HepG2 (cell line): ENCODE data around the gene KLHL18. TPM values are rescaled to one million over a fixed set of nuclear protein-coding genes. Genes with fewer than 3 reads are reported as not detected.

Experiments
- ATAC-seq: fragments of 200-7000 bp; cut with Tn5 transposase; 3 replicates; pipeline ENCODE4 v1.9.1; 2020; ENCODE audit warnings: mild to moderate bottlenecking, moderate library complexity
- BruUV-seq: library from RNA; stranded (reverse); fragments of 400-500 nt; replicated peaks from 2 replicates; lab custom pipeline; 2021; lab: Mats Ljungman, UMichigan
- CTCF ChIA-PET: fragments of 300-600 bp; formaldehyde crosslinking; extraction: SDS; loops from one replicate; lab custom pipeline; 2021; ENCODE audit warnings: low total read pairs, inconsistent platforms, low intra/inter-chr PET ratio; lab: Yijun Ruan, JAX
- POLR2A ChIA-PET: fragments of 350-600 bp; sonication (Branson Sonifier 250); formaldehyde crosslinking; loops from one replicate; lab custom pipeline; 2020; ENCODE audit warnings: antibody characterized with exemption, inconsistent platforms; lab: Yijun Ruan, JAX
- DNase-seq: peaks from one replicate; pipeline ENCODE4 v3.0.0-alpha.2; 2015; ENCODE audit warnings: low spot score
- FAIRE-seq: peaks from 3 replicates; lab custom pipeline; 2011; peaks lifted over from hg19 to GRCh38; lab: Jason Lieb, UNC
- H2AFZ ChIP-seq: one replicate; pipeline ENCODE4 v1.6.1; 2011; ENCODE audit warnings: low read length, inconsistent platforms
- H3K27ac ChIP-seq: fragments of 300-600 bp; 3 replicates; pipeline ENCODE4 v1.8.0; 2011; ENCODE audit warnings: mixed run types, mild to moderate bottlenecking, mixed read lengths, low read length, inconsistent platforms; ENCODE audit not compliant: insufficient read depth; ENCODE audit errors: extremely low read length
- H3K27me3 ChIP-seq, 2 experiments: fragments of 200-600 bp in 1 of 2; 2 replicates in 1 of 2; 3 replicates in 1 of 2; pipeline versions ENCODE4 v1.6.0 to v1.8.0; 2011; ENCODE audit warnings: low read length in 2 of 2, mild to moderate bottlenecking in 2 of 2, moderate library complexity in 2 of 2, inconsistent platforms in 1 of 2; ENCODE audit not compliant: insufficient read depth in 2 of 2, control insufficient read depth in 1 of 2
- H3K36me3 ChIP-seq, 2 experiments: fragments of 200-600 bp in 1 of 2; replicated peaks in 1 of 2; 2 replicates in 1 of 2; 3 replicates in 1 of 2; pipeline versions ENCODE4 v1.5.1 to v1.8.0; 2011; ENCODE audit warnings: low read length in 2 of 2, inconsistent platforms in 1 of 2; ENCODE audit not compliant: insufficient read depth in 2 of 2, control insufficient read depth in 1 of 2
- H3K4me1 ChIP-seq: 2 replicates; pipeline ENCODE4 v1.5.1; 2012; ENCODE audit warnings: low read length, inconsistent platforms; ENCODE audit not compliant: insufficient read depth
- H3K4me2 ChIP-seq: 2 replicates; pipeline ENCODE4 v1.6.0; 2011; ENCODE audit warnings: low read depth, low read length, inconsistent platforms
- H3K4me3 ChIP-seq, 3 experiments: fragments of 200-600 bp in 1 of 3; sonication (generic), shearing (Covaris generic) in 1 of 3; replicated peaks in 1 of 3; 2 replicates each; pipeline ENCODE4 v1.5.1; 2011 to 2016; ENCODE audit warnings: low read length in 3 of 3, inconsistent platforms in 2 of 3, low read depth in 2 of 3, mild to moderate bottlenecking in 2 of 3, control low read depth in 1 of 3, mixed read lengths in 1 of 3; ENCODE audit not compliant: insufficient read depth in 1 of 3
- H3K79me2 ChIP-seq: one replicate; pipeline ENCODE4 v1.6.1; 2011; ENCODE audit warnings: low read length, inconsistent platforms; ENCODE audit not compliant: insufficient read depth
- H3K9ac ChIP-seq: 2 replicates; pipeline ENCODE4 v1.6.0; 2011; ENCODE audit warnings: mild to moderate bottlenecking, low read depth, low read length, inconsistent platforms; ENCODE audit not compliant: insufficient read depth
- H3K9me3 ChIP-seq: 2 replicates; pipeline ENCODE4 v1.5.1; 2012; ENCODE audit warnings: mild to moderate bottlenecking, low read length
- H4K20me1 ChIP-seq: 2 replicates; pipeline ENCODE4 v1.6.0; 2011; ENCODE audit warnings: inconsistent platforms, mild to moderate bottlenecking, low read length, moderate library complexity; ENCODE audit not compliant: insufficient read depth
- CEBPB ChIP-seq: IDR thresholded peaks from 2 replicates; pipeline ENCODE4 v1.6.1; 2011; ENCODE audit warnings: low read depth, low read length, improper control_type of control experiment, borderline replicate concordance
- HMG20A ChIP-seq: IDR thresholded peaks from 2 replicates; pipeline ENCODE4 v1.6.1; 2016; ENCODE audit warnings: borderline replicate concordance
- KLF12 ChIP-seq: sonication (generic); formaldehyde crosslinking; IDR thresholded peaks from 2 replicates; pipeline ENCODE4 v1.4.0; 2020; ENCODE audit warnings: missing genetic modification reagents, borderline replicate concordance
- NONO ChIP-seq, 2 experiments: fragments of 450-650 bp in 1 of 2; sonication (generic) in 1 of 2; formaldehyde crosslinking in 1 of 2; IDR thresholded peaks in 1 of 2; conservative IDR thresholded peaks in 1 of 2; 2 replicates each; pipeline versions ENCODE4 v1.6.1 to v1.8.0; 2017 to 2022; ENCODE audit warnings: mild to moderate bottlenecking in 1 of 2, missing genetic modification reagents in 1 of 2, moderate library complexity in 1 of 2
- REL ChIP-seq: sonication (generic); formaldehyde crosslinking; conservative IDR thresholded peaks from 2 replicates; pipeline ENCODE4 v1.8.0; 2022; ENCODE audit warnings: mild to moderate bottlenecking, missing genetic modification reagents, moderate library complexity
- SALL1 ChIP-seq: sonication (generic); formaldehyde crosslinking; IDR thresholded peaks from 2 replicates; pipeline ENCODE4 v1.8.0; 2022; ENCODE audit warnings: mild to moderate bottlenecking, missing genetic modification reagents
- TAF15 ChIP-seq: fragments of 200-400 bp; formaldehyde crosslinking; IDR thresholded peaks from one replicate; pipeline ENCODE4 v1.6.1; 2018; ENCODE audit warnings: mild to moderate bottlenecking, low read depth, low read length; ENCODE audit not compliant: poor library complexity, severe bottlenecking
- TRAFD1 ChIP-seq: sonication (generic); formaldehyde crosslinking; IDR thresholded peaks from 2 replicates; pipeline ENCODE4 v1.5.1; 2020; ENCODE audit warnings: missing genetic modification reagents, mild to moderate bottlenecking, borderline replicate concordance
- whole genome bisulfite sequencing: methylation state at CpG from one replicate; pipeline ENCODE4 v1.1.6; 2017; ENCODE audit warnings: low lambda C conversion rate; 5-methylcytosine and 5-hydroxymethylcytosine counted together
- in situ Hi-C: cut with HindIII; loops from 2 replicates; pipeline ENCODE4 v1.10.0; 2017; ENCODE audit warnings: low pct_unique_long_range_greater_than_20kb; ENCODE audit not compliant: extremely low pct_ligation_motif_present
- intact Hi-C: fragments of 100-400 bp; cut with micrococcal nuclease; formaldehyde crosslinking; loops from one replicate; pipeline ENCODE4 v1.10.0; 2022; ENCODE audit not compliant: unreplicated experiment
- polyA plus RNA-seq, 8 experiments: library from polyadenylated mRNA; depleted of rRNA in 3 of 8; stranded (reverse) in 7 of 8; unstranded in 1 of 8; fragments of >200 nt; fragmentation: Illumina TruSeq in 4 of 8; extraction: Trizol in 4 of 8; gene quantifications; 2 replicates each; pipeline versions ENCODE4 v1.2.1 to v1.2.3, GENCODE V29; 2011 to 2016; ENCODE audit warnings: low read depth in 4 of 8, missing spikeins in 1 of 8, mixed read lengths in 1 of 8; ENCODE audit not compliant: insufficient read depth in 1 of 8
- total RNA-seq, 5 experiments: library from RNA; depleted of rRNA; stranded (reverse); fragments of >200 nt; fragmentation: Illumina TruSeq; extraction: Trizol; gene quantifications; 2 replicates each; pipeline ENCODE4 v1.2.3, GENCODE V29; 2016; ENCODE audit warnings: low read depth in 1 of 5

Gene KLHL18
- total and polyA plus RNA-seq, 2 of the 13 experiments (the other 11 are each of a cell fraction or from before 2014, with no cell fraction given), result 17.5 to 18.8 TPM

GRCh38 chr3:47377186-47377585 lies 94.4 kb downstream of the KLHL18 start:
- no TSS peak for BruUV-seq
- in situ Hi-C loops, result no loop called here
- POLR2A ChIA-PET, result interaction anchor here (0.8 kb wide), 1 partner anchor 8 kb away, joined by 3 read pairs; no protein-coding TSS in a partner anchor
- CTCF ChIA-PET, result no interaction called here
- TF ChIP-seq SALL1 (CRISPR knock-in tag) (0 out of 2 replicates have a peak, but pooled peaks have one; percentile 16), HMG20A (CRISPR knock-in tag) (no peak)
- Histone ChIP-seq H3K4me2 (no peak overlapping the region), H3K27ac (no peak overlapping the region), H3K27me3 (no peaks in the 10 kb centered on the region; a peak in 1 of 5 replicates), H3K36me3 (no peaks in the 10 kb centered on the region), H2AFZ (no peak overlapping the region), H4K20me1 (peaks cover 7% of the 10 kb centered on the region; the same call in 1 of the 2 replicates), H3K79me2 (peaks cover 15% of the 10 kb centered on the region), H3K4me1 (peaks cover 50% of the 10 kb centered on the region), H3K4me3 (no peak overlapping the region), H3K9ac (no peak overlapping the region), H3K9me3 (no peaks in the 10 kb centered on the region)
- WGBS, result 62% methylated on average over 2 of the region's 2 CpGs
- FAIRE-seq (no peak), ATAC-seq (no peak), DNase-seq (no peak)
- intact Hi-C loops, result no loop called here

- intact Hi-C loops, result no loop called here
- H3K27ac ChIP-seq, result peak overlapping the region; percentile 99
- TF ChIP-seq CEBPB (no peak), TRAFD1 (CRISPR knock-in tag) (no peak), REL (CRISPR knock-in tag) (no peak), TAF15 (no peak), NONO (IDR thresholded peaks at IDR 0.05) (no peak), NONO (CRISPR knock-in tag; conservative IDR thresholded peaks at IDR 0.05) (0 out of 2 replicates have a peak, but pooled peaks have one; percentile 9), KLF12 (CRISPR knock-in tag) (no peak)
- H4K20me1 ChIP-seq, result peaks cover 7% of the 10 kb centered on the region; the same call in 1 of the 2 replicates
- H3K9me3 ChIP-seq, result no peaks in the 10 kb centered on the region
- H3K79me2 ChIP-seq, result peaks cover 29% of the 10 kb centered on the region
- ChIA-PET POLR2A (interaction anchor here (0.9 to 3.2 kb wide), 7 partner anchors 9 to 408 kb away, joined by 3 to 25 read pairs (median 5); partner anchors contain the start of genes KIF9 and KLHL18), CTCF (no interaction called here)
- peak overlapping the region; percentile 83 to 99 (median 87); a peak in 5 of 6 replicates for H3K4me3 ChIP-seq
- peak overlapping the region; percentile 98 for H3K9ac ChIP-seq
- H3K4me2 ChIP-seq, result peak overlapping the region; percentile 91
- ATAC-seq (no peak), FAIRE-seq (no peak), DNase-seq (no peak)
- in situ Hi-C loops, result no loop called here
- H3K4me1 ChIP-seq, result peaks cover 65% of the 10 kb centered on the region
- H3K27me3 ChIP-seq, result no peaks in the 10 kb centered on the region; a peak in 1 of 5 replicates
- no TSS peak for BruUV-seq
- H3K36me3 ChIP-seq, result no peaks in the 10 kb centered on the region
- no peak overlapping the region for H2AFZ ChIP-seq
Measured at GRCh38 chr3:47378869-47379268, 96.1 kb downstream of the KLHL18 start.
